Forelimb muscle (tissue), 1 donor: Measurements from ENCODE around the gene CCDC18. TPM values are rescaled to one million over a fixed set of nuclear protein-coding genes. Genes with fewer than 3 reads are reported as not detected.
"Not testable (repeated sequence)": the region's sequence is repeated elsewhere in the genome, so short reads cannot be mapped to it uniquely, and the experiment has no call there.

Experiments
- DNase-seq: peaks from one replicate; pipeline ENCODE4 v3.0.0-alpha.2; 2013; ENCODE audit warnings: low read depth
- polyA plus RNA-seq: library from polyadenylated mRNA; unstranded; fragments of 120-200 nt; gene quantifications from one replicate; pipeline ENCODE4 v1.2.1, GENCODE V29; 2013; ENCODE audit not compliant: insufficient read length

The CCDC18 gene
- polyA plus RNA-seq: 5.3 TPM

DNA sequence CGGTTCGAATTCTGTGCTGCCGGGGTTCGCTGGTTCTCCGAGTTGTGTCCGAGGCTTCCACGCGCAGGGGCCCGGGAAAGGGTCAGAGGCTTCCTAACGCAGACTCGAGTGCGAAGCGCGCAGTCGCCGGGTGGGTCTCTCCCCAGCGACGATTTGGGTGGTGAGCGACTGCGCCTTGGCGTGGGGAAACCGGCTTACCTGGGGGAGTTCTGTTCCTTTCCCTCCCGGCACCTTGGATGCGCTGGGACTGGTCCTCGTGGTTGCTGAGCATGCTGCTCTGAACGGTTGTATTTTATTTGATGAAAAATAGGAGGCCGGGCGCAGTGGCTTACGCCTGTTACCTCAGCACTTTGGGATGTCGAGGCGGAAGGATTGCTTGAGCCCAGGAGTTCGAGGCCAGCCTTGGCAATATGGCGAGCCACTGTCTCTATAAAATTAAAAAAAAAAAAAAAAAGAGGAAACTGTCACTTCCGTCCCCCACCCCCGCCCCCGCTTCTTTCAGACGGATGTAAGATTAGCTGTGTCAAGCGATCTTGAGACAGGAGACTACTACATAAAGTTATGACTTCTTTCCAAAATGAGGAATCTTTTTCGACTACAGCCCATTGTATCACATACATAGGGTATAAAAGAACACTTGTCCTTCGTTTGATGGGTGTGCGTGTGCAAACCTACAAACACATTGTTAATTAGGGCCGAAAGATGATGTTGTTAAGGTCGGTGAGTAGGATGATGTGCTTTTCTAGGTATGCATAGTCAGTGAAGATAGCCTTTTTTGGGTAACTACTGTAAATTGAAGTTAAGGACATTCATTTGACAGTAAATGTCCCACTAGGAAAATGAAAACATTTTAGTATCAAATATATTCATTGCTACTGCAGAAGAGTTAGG is at the start of gene CCDC18:
Gene CCDC18 (plus strand): TSS at position 2 of the 891 bp plus-strand sequence. CDS start 2,638 bp downstream, outside the sequence.
- no peak for DNase-seq

DNA sequence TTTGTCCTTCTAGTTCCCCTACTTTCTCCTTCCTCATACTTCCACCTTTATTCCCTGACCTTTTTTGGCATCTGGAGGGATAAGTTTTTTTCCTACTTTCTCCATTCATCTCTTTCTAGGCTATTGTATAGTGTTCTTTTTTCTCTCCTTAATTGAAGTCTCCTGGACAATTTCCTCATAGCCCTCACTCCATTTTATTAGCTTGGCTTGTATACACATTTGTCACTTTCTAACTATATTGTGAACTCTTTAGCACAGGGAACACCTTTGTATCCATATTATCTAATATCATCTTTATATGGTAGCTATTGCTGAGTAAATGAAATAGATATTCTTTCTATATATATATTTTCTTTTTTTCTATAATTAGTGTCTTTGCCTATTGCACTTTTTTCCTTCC is 47.9 kb upstream of the CCDC18 start:
- DNase-seq: no peak

GRCh38 chr1:93136445-93136844 is 44.1 kb upstream of the CCDC18 start:
- DNase-seq: no peak

- no peak for DNase-seq
Observed at GRCh38 chr1:93137604-93138292, 42.8 kb upstream of the CCDC18 start.

DNA sequence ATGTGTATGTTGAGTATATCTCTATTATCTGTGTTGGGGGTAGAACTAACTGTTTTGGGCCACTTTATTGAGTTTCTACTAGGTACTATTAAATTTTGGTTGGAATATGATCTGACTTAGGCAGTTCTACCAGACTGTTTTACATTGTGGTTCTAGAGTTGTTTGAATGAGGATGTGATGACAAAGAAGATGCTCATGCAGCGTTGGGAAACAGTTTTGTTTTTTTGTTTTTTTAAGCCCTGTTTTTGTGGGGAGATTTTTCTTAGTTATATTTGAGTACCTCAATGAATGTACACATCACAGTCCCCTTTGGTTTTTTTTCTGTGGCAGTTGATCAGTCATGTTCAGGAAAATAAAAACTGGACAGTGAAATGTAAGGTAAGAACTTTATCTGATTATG is 40.4 kb upstream of the CCDC18 start:
- DNase-seq: no peak

GRCh38 chr1:93142161-93142560 is 38.4 kb upstream of the CCDC18 start:
- DNase-seq: no peak

DNA sequence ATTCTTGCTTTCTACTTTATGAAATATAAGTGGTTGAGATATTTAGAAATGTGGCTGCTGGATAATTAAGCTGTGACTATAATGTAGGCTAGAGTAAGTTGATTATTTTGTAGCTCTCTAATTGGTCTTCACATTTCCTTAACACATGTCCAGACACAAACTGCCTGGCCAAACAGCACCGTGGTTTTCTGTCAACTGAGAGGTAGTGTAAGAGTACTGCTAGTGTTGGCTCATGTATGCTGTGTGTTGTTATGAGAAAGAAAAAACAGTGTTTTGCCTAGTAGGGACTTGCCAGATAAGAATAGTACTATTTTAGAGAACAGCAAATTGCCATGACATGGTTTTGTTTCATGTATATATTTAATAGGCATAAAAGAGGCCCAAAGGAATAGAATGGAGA is 37.4 kb upstream of the CCDC18 start:
- no peak for DNase-seq

- no peak for DNase-seq
Observed at GRCh38 chr1:93143769-93144168, 36.8 kb upstream of the CCDC18 start.

DNA sequence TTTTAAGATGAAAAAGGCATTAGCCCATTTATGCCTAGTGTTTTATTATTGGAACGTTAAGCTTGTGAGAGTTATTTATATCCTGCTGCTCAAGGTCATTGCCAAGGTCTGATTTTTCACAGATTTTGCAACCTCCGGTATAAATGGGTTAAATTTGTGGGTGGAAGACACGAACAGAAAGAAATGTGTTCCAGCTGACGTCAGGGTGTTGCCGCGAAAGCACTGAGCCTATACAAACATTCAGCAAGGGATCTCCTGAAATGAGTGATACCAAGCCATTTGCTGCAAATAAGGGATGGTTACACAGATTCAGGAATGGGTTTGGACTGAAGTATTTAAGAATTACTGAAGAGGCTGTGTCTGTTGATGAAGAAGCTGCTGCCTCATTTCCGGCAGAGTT is 32.5 kb upstream of the CCDC18 start:
- no peak for DNase-seq

GRCh38 chr1:93150729-93151128 is 29.8 kb upstream of the CCDC18 start:
- DNase-seq: no peak

DNA sequence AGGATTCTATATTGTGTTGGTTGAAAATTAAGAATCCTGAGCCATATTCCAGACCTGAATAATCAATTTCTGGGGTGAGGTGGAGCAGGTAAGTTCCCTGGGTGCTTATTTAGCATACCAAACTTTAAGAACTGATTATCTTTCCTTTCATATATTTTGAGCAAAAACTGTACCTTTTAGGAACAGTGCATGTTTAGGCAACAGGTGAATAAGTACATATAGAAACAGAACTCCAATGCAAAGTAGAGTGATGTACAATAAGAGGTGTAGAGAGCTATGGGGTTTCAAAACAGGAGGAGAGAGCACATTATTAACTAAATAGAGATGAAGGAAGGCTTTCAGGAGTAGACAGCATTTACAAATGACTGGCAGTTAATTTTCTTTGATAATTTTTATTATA is 29.1 kb upstream of the CCDC18 start:
- no peak for DNase-seq

GRCh38 chr1:93152835-93153234 is 27.7 kb upstream of the CCDC18 start:
- DNase-seq: no peak

GRCh38 chr1:93154898-93155297 is 25.6 kb upstream of the CCDC18 start:
- DNase-seq: no peak

GRCh38 chr1:93155335-93155734 is 25.2 kb upstream of the CCDC18 start:
- no peak for DNase-seq

DNA sequence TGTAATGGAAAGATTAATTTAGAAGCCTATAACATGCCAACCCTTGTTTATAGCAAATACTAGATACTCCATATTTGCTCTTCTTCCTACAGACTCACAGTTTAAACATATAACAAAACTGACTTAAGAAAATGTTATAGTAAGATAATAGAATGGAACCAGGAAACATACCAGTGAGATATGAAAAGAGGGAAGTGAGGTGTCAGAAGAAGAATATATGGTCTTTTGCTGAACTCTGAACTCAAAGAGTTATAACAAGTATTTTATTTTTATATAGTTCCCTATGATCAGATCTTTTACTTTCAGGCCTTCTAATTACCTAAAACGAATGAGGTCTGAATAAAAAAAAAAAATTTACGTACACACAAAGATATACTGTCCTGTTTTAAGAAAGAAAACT is 21.2 kb upstream of the CCDC18 start:
- DNase-seq: no peak

DNA sequence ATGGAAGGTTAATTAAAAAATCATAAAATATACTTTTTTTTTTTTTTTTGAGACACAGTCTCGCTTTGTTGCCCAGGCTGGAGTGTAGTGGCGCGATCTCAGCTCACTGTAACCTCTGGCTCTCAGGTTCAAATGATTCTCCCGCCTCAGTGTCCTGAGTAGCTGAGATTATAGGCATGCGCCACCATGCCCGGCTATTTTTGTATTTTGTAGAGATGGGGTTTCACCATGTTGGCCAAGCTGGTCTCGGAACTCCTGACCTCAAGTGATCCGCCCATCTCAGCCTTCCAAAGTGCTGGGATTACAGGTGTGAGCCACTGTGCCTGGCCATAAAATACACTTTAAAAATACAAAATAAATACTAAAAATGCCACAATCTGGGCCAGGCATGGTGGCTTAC is 17.2 kb upstream of the CCDC18 start:
- not testable (repeated sequence) for DNase-seq

- DNase-seq: no peak
Observed at GRCh38 chr1:93164816-93165215, 15.7 kb upstream of the CCDC18 start.

DNA sequence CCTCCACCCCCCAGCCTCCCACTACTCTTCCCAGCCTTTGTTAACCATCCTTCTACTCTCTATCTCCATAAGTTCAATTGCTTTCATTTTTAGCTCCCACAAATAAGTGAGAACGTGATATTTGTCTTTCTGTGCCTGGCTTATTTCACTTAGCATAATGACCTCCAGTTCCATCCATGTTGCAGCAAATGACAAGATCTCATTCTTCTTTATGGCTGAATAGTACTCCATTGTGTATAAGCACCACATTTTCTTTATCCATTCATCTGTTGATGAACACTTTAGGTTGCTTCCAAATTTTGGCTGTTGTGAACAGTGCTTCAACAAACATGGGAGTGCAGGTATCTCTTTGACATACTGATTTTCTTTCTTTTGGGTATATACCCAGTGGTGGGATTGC is 14.6 kb upstream of the CCDC18 start:
- not testable (repeated sequence) for DNase-seq

DNA sequence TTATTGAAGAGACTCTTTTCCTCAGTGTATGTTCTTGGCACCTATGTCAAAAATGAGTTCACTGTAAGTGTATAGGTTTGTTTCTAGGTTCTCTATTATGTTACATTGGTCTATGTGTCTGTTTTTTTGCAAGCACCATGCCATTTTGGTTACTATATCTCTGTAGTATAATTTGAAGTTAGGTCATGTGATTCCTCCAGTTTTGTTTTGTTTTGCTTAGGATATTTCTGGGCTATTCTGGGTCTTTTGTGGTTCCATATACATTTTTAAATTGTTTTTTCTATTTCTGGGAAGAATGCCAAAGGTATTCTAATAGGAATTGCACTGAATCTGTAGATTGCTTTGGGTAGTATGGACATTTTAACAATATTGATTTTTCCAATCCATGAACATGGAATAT is 13.5 kb upstream of the CCDC18 start:
- no peak for DNase-seq

DNA sequence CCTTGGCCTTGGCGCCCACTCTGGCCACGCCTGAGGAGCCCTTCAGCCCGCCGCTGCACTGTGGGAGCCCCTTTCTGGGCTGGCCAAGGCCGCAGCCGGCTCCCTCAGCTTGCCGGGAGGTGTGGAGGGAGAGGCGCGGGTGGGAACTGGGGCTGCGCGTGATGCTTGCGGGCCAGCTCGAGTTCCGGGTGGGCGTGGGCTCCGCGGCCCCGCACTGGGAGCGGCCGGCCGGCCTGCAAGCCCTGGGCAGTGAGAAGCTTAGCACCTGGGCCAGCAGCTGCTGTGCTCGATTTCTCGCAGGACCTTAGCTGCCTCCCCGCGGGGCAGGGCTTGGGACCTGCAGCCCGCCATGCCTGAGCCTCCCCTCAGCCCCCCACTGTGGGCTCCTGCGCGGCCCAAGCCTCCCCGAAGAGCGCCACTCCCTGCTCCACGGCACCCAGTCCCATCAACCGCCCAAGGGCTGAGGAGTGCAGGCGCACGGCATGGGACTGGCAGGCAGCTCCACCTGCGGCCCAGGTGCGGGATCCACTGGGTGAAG is 10.3 kb upstream of the CCDC18 start:
- DNase-seq: not testable (repeated sequence)

DNA sequence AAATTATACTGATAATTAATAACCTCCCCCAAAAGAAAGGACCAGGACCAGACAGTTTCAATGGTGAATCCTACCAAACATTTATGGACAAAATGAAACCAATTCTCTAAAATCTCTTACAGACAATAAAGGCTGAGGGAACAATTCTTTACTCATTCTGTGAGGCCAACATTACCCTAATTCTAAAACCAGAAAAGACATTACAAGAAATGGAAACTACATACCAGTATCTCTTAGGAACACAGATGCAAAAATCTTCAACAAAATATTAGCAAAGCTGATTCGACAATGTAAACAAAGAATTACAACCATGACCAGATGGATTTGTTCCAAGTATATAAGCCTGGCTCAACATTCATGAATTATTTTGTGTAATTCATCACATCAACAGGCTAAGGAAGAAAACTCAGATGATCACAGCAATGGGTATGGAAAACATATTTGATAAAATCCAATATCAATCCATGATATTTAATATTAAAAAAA is 8.9 kb upstream of the CCDC18 start:
- DNase-seq: no peak

DNA sequence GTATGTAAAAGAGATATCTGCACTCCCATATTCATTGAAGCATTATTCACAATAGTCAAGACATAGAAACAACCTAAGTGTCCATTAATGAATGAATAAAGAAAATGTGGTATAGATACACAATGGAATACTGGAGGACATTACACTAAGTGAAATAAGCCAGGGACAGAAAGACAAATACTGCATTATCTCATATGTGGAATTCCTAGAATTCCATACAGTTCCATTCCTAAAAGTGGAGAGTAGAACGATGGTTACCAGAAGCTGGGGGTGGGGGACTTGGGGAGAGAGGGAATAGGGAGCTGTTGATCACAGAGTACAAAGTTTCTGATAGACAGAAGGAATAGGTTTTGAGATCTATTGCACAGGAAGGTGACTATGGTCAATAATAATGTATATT is 7.7 kb upstream of the CCDC18 start:
- no peak for DNase-seq

- DNase-seq: not testable (repeated sequence)
Observed at GRCh38 chr1:93174638-93175037, 5.9 kb upstream of the CCDC18 start.
